ENCODE data around the gene PHF19. TPM values are rescaled to one million over a fixed set of nuclear protein-coding genes. Genes with fewer than 3 reads are reported as not detected.

Gene PHF19
- polyA plus RNA-seq, 1 of the 3 experiments (the other 2 are of a cell fraction) = 33.4 TPM

GRCh38 chr9:120900824-120901223 lies 23.8 kb upstream of the PHF19 start:
- CTCF ChIA-PET = interaction anchor here (1.1 kb wide), 1 partner anchor 34 kb away, joined by 3 read pairs; no protein-coding TSS in a partner anchor
- H3K9ac ChIP-seq = no peak overlapping the region
- H3K27ac ChIP-seq (ENCODE audit: low read depth in 2 of 2, low read length in 1 of 2) = no peak overlapping the region
- TF ChIP-seq, protein P1, sequence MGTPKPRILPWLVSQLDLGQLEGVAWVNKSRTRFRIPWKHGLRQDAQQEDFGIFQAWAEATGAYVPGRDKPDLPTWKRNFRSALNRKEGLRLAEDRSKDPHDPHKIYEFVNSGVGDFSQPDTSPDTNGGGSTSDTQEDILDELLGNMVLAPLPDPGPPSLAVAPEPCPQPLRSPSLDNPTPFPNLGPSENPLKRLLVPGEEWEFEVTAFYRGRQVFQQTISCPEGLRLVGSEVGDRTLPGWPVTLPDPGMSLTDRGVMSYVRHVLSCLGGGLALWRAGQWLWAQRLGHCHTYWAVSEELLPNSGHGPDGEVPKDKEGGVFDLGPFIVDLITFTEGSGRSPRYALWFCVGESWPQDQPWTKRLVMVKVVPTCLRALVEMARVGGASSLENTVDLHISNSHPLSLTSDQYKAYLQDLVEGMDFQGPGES (IDR thresholded peaks at IDR 0.05; ENCODE audit: low read depth, low read length) = no peak
- TF ChIP-seq POLR2AphosphoS5 (IDR thresholded peaks at IDR 0.05; ENCODE audit: low read depth, low read length) (no peak), NRF1 (IDR thresholded peaks at IDR 0.05; ENCODE audit: low read depth, low read length) (no peak), MXI1 (IDR thresholded peaks at IDR 0.05; ENCODE audit: low read depth, low read length) (no peak), YY1 (IDR thresholded peaks at IDR 0.05; ENCODE audit: low read depth) (no peak), REST (IDR thresholded peaks at IDR 0.05; ENCODE audit: low read depth, low read length) (no peak), FOXJ3 (CRISPR knock-in tag; IDR thresholded peaks at IDR 0.05) (no peak), NFIC (IDR thresholded peaks at IDR 0.05; ENCODE audit: borderline replicate concordance) (no peak)
- TF ChIP-seq, protein P2, sequence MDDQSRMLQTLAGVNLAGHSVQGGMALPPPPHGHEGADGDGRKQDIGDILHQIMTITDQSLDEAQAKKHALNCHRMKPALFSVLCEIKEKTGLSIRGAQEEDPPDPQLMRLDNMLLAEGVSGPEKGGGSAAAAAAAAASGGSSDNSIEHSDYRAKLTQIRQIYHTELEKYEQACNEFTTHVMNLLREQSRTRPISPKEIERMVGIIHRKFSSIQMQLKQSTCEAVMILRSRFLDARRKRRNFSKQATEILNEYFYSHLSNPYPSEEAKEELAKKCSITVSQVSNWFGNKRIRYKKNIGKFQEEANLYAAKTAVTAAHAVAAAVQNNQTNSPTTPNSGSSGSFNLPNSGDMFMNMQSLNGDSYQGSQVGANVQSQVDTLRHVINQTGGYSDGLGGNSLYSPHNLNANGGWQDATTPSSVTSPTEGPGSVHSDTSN (IDR thresholded peaks at IDR 0.05) = no peak
- TF ChIP-seq, protein P3, sequence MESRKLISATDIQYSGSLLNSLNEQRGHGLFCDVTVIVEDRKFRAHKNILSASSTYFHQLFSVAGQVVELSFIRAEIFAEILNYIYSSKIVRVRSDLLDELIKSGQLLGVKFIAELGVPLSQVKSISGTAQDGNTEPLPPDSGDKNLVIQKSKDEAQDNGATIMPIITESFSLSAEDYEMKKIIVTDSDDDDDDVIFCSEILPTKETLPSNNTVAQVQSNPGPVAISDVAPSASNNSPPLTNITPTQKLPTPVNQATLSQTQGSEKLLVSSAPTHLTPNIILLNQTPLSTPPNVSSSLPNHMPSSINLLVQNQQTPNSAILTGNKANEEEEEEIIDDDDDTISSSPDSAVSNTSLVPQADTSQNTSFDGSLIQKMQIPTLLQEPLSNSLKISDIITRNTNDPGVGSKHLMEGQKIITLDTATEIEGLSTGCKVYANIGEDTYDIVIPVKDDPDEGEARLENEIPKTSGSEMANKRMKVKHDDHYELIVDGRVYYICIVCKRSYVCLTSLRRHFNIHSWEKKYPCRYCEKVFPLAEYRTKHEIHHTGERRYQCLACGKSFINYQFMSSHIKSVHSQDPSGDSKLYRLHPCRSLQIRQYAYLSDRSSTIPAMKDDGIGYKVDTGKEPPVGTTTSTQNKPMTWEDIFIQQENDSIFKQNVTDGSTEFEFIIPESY (IDR thresholded peaks at IDR 0.05; ENCODE audit: borderline replicate concordance, low read depth) = no peak
- no peaks in the 10 kb centered on the region for H3F3A ChIP-seq (replicated peaks; ENCODE audit: insufficient read depth)
- no peaks in the 10 kb centered on the region; a peak in 1 of 4 replicates for H3K4me1 ChIP-seq (ENCODE audit: control insufficient read depth in 1 of 2, insufficient read depth in 2 of 2, low read depth in 1 of 2, low read length in 1 of 2)
- H4K20me1 ChIP-seq (ENCODE audit: insufficient read depth) = no peaks in the 10 kb centered on the region
- POLR2A ChIA-PET = no interaction called here
- H3K27me3 ChIP-seq (ENCODE audit: insufficient read depth) = no peaks in the 10 kb centered on the region
- WGBS (ENCODE audit: low lambda C conversion rate) = 100% methylated on average over 3 of the region's 3 CpGs
- no peak overlapping the region for H3K4me3 ChIP-seq (ENCODE audit: low read depth in 2 of 2, low read length in 1 of 2)
- H3K4me2 ChIP-seq = no peak overlapping the region
- H3K36me3 ChIP-seq (replicated peaks in 1 of 2; ENCODE audit: control insufficient read depth in 1 of 2, insufficient read depth in 2 of 2, low read length in 1 of 2) = no peaks in the 10 kb centered on the region
- H3K9me2 ChIP-seq = no peaks in the 10 kb centered on the region
- no peak for DNase-seq
- no peak overlapping the region for H2AFZ ChIP-seq (ENCODE audit: low read depth)
- H3K9me3 ChIP-seq = no peaks in the 10 kb centered on the region
- no peaks in the 10 kb centered on the region for H3K79me2 ChIP-seq (ENCODE audit: insufficient read depth)
